Esophagus squamous epithelium (tissue), 5 donors: Measurements from ENCODE around the gene SNX8. TPM values are rescaled to one million over a fixed set of nuclear protein-coding genes. Genes with fewer than 3 reads are reported as not detected.

Experiments
- DNase-seq: peaks from one replicate; lab custom pipeline; 2025; lab: John Stamatoyannopoulos, UW
- H3K27ac ChIP-seq, 4 donors: fragments of 200-600 bp; sonication (generic); one replicate each; pipeline ENCODE4 v1.5.1; 2016 to 2019; ENCODE audit warnings: mild to moderate bottlenecking in 1 of 4
- H3K27me3 ChIP-seq, 4 donors: fragments of 200-600 bp; sonication (generic); 1 replicate in 3 of 4; 2 replicates in 1 of 4; pipeline versions ENCODE4 v1.5.1 to v1.6.0; 2017 to 2021; ENCODE audit warnings: antibody characterized with exemption in 1 of 4
- H3K36me3 ChIP-seq, 3 donors: fragments of 200-600 bp; sonication (generic); one replicate each; pipeline ENCODE4 v1.5.1; 2016 to 2019
- H3K4me1 ChIP-seq, 3 donors: fragments of 200-600 bp; sonication (generic); one replicate each; pipeline ENCODE4 v1.5.1; 2017 to 2019
- H3K4me3 ChIP-seq, 4 donors: fragments of 200-600 bp; sonication (generic); 1 replicate in 3 of 4; 2 replicates in 1 of 4; pipeline ENCODE4 v1.5.1; 2016 to 2019; ENCODE audit warnings: mild to moderate bottlenecking in 2 of 4, moderate library complexity in 1 of 4
- H3K9me3 ChIP-seq, 3 donors: fragments of 200-600 bp; sonication (generic); one replicate each; pipeline ENCODE4 v1.5.1; 2016 to 2019
- POLR2A ChIP-seq, 4 donors: fragments of 450-650 bp; IDR thresholded peaks; one replicate each; pipeline ENCODE4 v1.6.1; 2017; ENCODE audit warnings: antibody characterized with exemption in 4 of 4, mild to moderate bottlenecking in 4 of 4, moderate library complexity in 3 of 4
- WGBS, 2 donors: methylation state at CpG; one replicate each; pipeline ENCODE4 v1.1.5; 2018; 5-methylcytosine and 5-hydroxymethylcytosine counted together
- intact Hi-C: fragments of 100-400 bp; cut with DNase I; formaldehyde crosslinking; loops from one replicate; pipeline ENCODE4 v1.15.0; 2022
- total RNA-seq, 4 donors: library from RNA; depleted of rRNA; stranded (reverse); fragments of >200 nt; gene quantifications; one replicate each; pipeline ENCODE4 v1.1.0, GENCODE V29; 2016
- TF ChIP-seq, protein P1 (sequence below), 6 experiments: fragments of 450-650 bp in 4 of 6; fragments of 200-600 bp in 2 of 6; sonication (generic) in 2 of 6; IDR thresholded peaks; one replicate each; pipeline ENCODE4 v1.5.1; 2016 to 2019; ENCODE audit warnings: antibody characterized with exemption in 6 of 6, mild to moderate bottlenecking in 4 of 6, moderate library complexity in 4 of 6
- donor health status: DM: yes; HTN: yes; CAD: no.

SNX8 gene
- total RNA-seq, 4 donors from 2014 or later: 4.7 to 17.9 (median 12.5) TPM

DNA sequence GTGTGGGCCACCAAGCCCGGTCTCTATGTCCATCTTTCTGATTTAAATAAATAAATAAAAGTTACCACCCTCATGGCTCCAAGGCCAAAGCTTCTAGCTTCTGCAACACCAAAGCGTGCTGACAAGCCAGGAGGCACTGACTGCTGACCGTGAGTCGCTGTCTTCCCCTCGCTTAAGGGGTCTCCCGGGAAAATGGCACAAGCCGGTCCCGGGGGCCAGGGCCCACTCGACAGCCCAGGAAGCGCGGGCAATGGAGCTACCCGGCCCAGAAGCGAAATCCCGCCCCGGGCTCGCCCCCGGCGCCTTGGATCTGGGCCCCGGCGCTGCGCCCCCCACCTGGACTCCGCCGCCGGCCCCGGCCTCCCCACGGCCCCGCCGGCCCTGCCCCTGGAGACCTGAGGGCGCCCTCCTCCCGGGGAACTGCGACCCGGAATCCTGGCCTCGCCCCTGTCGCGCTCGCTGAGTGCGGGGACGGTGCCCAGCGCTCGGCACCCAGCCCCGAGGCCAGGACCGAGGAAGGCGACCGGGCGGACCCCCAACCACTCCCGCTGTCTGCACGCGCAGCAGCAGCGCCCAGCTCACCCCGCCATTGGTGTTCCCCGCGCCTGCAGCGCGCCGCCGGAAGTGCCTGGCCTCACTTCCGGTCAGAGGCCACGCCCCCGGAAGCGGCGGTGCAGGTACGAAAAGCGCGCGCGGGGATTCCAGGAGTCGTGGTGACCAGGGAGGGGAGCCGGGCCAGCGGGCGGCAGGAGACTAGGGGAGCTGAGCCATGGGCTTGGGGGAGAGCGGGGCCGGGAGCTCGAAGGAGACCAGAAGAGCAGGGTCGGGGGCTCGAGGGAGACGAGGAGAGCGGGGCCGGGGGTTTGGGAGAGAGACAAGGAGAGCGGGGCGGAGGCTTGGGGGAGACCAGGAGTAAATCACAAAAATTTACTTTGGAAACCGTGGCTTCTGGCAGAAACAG lies 72.4 kb downstream of the SNX8 start, which contains the start of the genes MRM2 and NUDT1:
MRM2 (minus strand) TSS at position 626 of the 961 bp plus-strand sequence; CDS start at position 590, 36 bp downstream.
NUDT1 (plus strand) TSS at position 647 of the 961 bp plus-strand sequence. CDS start 2,349 bp downstream, outside the sequence.
- H3K36me3 ChIP-seq: peaks cover 6 to 30% (median 7%) of the 10 kb centered on the region in 3 donors
- no peaks in the 10 kb centered on the region for H3K27me3 ChIP-seq
- H3K9me3 ChIP-seq: no peaks in the 10 kb centered on the region
- DNase-seq: no peak
- H3K4me1 ChIP-seq: peaks cover 7 to 45% (median 19%) of the 10 kb centered on the region in 3 donors
- 0 to 1% methylated on average over 7 to 20 of the region's 81 CpGs for WGBS, 2 donors
- TF ChIP-seq, protein P1, sequence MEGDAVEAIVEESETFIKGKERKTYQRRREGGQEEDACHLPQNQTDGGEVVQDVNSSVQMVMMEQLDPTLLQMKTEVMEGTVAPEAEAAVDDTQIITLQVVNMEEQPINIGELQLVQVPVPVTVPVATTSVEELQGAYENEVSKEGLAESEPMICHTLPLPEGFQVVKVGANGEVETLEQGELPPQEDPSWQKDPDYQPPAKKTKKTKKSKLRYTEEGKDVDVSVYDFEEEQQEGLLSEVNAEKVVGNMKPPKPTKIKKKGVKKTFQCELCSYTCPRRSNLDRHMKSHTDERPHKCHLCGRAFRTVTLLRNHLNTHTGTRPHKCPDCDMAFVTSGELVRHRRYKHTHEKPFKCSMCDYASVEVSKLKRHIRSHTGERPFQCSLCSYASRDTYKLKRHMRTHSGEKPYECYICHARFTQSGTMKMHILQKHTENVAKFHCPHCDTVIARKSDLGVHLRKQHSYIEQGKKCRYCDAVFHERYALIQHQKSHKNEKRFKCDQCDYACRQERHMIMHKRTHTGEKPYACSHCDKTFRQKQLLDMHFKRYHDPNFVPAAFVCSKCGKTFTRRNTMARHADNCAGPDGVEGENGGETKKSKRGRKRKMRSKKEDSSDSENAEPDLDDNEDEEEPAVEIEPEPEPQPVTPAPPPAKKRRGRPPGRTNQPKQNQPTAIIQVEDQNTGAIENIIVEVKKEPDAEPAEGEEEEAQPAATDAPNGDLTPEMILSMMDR (IDR thresholded peaks at IDR 0.05): no peak
- TF ChIP-seq POLR2A (IDR thresholded peaks at IDR 0.05): peak in 2 of 4 donors; percentile 51 to 66
- peak within 1 kb of the TSS; percentile 60 to 100 (median 96) for H3K4me3 ChIP-seq
- H3K27ac ChIP-seq: peak within 1 kb of the TSS; percentile 63 to 91 (median 83)
- intact Hi-C loops: loop anchor here (10.0 kb wide), 1 partner anchor 113 kb away; the partner anchor contains the start of gene EIF3B

DNA sequence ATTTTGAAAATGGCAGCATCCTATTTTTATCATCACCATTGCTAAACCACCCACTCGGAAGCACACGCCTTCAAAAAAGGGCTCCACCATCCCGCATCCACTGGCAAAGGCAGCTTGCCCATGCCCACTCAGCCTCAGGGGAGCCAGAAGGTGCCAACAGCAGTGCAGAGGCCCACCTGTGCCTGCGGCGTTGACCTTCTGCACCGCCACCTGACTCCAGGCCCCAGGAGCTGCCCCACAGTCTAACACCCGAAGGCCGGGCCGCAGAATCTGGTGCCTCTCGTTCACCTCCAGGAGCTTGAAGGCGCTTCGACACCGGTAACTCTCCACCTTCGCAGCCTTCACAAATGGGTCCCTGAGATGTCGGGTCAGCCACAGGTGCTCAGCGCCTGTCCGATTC lies 75.0 kb downstream of the SNX8 start:
- no peaks in the 10 kb centered on the region for H3K27me3 ChIP-seq
- intact Hi-C loops: no loop called here
- no peaks in the 10 kb centered on the region for H3K9me3 ChIP-seq
- DNase-seq: no peak
- peaks cover 7 to 47% (median 19%) of the 10 kb centered on the region in 3 donors for H3K4me1 ChIP-seq
- TF ChIP-seq POLR2A (IDR thresholded peaks at IDR 0.05): no peak
- TF ChIP-seq, protein P1 (IDR thresholded peaks at IDR 0.05): no peak
- H3K4me3 ChIP-seq: no peak overlapping the region
- H3K36me3 ChIP-seq: peaks cover 6 to 54% (median 12%) of the 10 kb centered on the region in 3 donors
- H3K27ac ChIP-seq: no peak overlapping the region
- WGBS, 2 donors: 93 to 100% methylated on average over 7 to 9 of the region's 17 CpGs

DNA sequence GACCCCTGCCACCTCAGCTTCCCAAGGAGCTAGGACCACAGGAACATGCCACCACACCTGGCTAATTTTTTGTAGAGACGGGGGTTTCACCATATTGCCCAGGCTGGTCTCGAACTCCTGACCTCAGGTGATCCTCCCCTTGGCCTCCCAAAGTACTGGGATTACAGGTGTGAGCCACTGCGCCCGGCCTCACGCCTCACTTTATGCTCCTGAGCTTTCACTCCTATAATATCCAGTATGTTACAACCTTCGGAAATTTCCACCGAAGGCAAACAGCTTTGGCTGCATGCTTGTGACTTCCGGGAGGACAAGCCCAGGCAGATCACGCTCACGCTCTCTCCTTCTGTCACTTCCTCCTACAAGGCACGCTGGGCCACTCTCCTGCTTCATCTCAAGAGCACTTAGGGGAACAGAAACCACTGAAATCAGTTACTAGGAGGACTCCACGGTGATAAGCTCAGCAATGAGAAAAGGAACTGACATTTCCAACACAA lies 77.1 kb downstream of the SNX8 start:
- peaks cover 6 to 59% (median 12%) of the 10 kb centered on the region in 3 donors for H3K36me3 ChIP-seq
- TF ChIP-seq POLR2A (IDR thresholded peaks at IDR 0.05): peak in 1 of 4 donors; percentile 44
- TF ChIP-seq, protein P1 (IDR thresholded peaks at IDR 0.05): no peak
- peak overlapping the region; percentile 76 to 82 (median 82) for H3K27ac ChIP-seq
- no peak overlapping the region for H3K4me3 ChIP-seq
- peak; percentile 31 for DNase-seq
- H3K4me1 ChIP-seq: peaks cover 11 to 48% (median 16%) of the 10 kb centered on the region in 3 donors
- no peaks in the 10 kb centered on the region for H3K27me3 ChIP-seq
- 45 to 46% methylated on average over 12 of the region's 12 CpGs for WGBS, 2 donors
- no peaks in the 10 kb centered on the region for H3K9me3 ChIP-seq
- intact Hi-C loops: no loop called here

DNA sequence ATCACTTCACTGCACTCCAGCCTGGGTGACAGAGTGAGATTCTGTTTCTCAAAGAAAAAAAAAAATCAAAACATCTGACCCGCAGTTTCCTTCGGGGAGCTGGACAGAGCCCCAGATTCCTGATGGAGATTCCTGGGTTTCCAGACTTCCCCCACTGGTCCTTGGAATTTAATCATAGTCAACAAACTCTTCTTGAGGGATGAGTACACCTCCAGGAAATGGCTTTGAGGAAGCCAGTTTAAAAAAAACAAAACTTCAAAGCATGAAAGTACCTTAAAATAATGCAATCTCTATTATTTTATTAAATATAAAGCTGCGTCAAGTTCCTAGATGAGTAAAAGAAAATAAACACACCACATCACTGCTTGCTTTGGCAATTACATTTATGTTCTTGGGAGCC lies 80.3 kb downstream of the SNX8 start:
- intact Hi-C loops: no loop called here
- Histone ChIP-seq H3K9me3 (no peaks in the 10 kb centered on the region), H3K4me3 (no peak overlapping the region), H3K27ac (no peak overlapping the region), H3K36me3 (peaks cover under 1 to 61% (median 9%) of the 10 kb centered on the region in 3 donors), H3K27me3 (no peaks in the 10 kb centered on the region), H3K4me1 (peaks cover 7 to 55% (median 23%) of the 10 kb centered on the region in 3 donors)
- WGBS, 2 donors: 71 to 77% methylated on average over 3 of the region's 3 CpGs
- DNase-seq: no peak
- TF ChIP-seq POLR2A (IDR thresholded peaks at IDR 0.05): no peak
- TF ChIP-seq, protein P1 (IDR thresholded peaks at IDR 0.05): no peak
